Pulmonary artery endothelial cell (primary cell): ENCODE measurements around the gene TGFB1I1. TPM values are rescaled to one million over a fixed set of nuclear protein-coding genes. Genes with fewer than 3 reads are reported as not detected.
"Not testable (repeated sequence)": the region's sequence is repeated elsewhere in the genome, so short reads cannot be mapped to it uniquely, and the experiment has no call there.

Source experiments
- DNase-seq: peaks from one replicate; pipeline ENCODE4 v3.0.0-alpha.2; 2011; ENCODE audit warnings: low read depth, low spot score
- total RNA-seq: library from RNA; depleted of rRNA; stranded (reverse); fragments of >200 nt; gene quantifications from 2 replicates; pipeline ENCODE4 v1.2.3, GENCODE V29; 2014

The TGFB1I1 gene
- total RNA-seq, 1 donor from 2014 or later: 56.6 TPM

DNA sequence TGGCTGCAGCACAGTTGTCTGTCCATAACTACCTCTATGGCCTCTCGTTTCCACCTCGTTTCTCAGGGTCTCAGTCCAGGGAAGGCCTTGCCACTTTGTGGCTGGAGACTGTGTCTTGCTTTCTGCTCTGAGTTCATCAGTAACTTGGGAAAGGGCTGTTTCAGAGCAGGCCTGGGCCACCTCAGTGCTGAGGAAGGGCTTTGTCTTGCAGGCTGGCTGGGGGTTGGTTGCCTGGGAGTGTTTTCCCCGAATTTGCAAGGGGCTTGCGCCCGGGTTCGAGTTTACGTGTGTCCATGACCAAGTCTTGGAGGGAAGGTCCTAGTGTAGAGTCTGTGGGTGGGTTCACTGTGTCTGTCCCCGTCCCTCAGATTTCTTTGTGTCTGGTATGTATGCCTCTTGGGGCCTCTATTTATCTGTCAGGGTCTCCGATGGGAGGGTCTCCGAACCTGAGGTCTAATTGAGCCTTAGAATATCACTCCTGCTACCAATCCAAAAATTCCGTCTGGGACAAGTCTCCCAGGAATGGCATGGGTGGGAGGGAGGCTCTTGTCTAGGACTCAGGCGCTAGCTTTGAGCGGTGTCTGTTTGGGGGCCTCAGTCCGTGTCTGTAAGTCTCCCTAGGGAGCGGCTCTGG, 594 bp upstream of the TGFB1I1 start:
- no peak for DNase-seq

DNA sequence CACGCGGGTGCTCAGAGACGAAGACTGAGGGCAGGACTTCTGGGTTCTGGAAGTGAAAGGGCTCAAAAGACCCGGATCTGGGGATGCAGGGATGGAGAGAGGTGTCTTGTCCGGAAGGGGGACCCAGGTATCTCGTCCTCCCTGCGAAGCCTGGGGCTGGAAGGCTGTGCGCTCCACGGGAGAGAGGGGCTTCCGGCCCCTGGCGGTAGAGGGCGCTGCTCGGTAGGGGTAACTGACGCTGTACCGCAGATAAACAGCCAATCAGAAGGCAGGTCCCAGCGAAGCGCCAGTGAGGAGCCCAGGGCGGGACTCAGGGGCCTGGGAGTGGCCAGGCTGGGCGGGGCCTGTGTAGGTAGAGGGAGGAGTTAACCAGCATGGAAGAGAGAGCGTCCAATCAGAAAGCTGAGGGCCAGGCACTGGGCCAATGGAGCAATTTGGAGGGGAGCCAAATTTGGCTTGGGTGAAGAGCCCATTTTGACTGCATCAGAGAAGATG, 804 bp downstream of the TGFB1I1 start:
- peak; percentile 69 for DNase-seq

DNA sequence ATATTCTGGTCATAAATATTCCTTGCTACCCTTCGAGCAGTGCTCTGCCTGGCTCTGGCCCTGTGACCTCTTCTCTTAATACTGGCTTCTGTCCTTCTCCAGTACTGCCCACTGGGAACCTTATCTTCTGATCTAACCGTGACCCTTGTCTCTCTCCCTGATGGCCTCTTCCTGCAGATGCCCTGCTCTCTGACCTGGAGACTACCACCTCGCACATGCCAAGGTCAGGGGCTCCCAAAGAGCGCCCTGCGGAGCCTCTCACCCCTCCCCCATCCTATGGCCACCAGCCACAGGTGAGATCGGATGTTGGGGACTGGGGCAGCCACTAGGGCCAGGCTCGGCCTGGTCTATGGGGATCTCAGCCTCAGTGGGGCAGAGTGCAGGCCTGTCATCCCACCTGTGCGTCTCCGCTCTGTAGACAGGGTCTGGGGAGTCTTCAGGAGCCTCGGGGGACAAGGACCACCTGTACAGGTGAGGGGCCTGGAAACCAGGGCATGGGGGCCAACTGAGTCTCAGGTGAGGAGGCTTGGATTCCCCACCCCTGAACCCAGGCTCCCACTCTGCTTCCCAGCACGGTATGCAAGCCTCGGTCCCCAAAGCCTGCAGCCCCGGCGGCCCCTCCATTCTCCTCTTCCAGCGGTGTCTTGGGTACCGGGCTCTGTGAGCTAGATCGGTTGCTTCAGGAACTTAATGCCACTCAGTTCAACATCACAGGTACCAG, 1.5 kb downstream of the TGFB1I1 start:
- no peak for DNase-seq

DNA sequence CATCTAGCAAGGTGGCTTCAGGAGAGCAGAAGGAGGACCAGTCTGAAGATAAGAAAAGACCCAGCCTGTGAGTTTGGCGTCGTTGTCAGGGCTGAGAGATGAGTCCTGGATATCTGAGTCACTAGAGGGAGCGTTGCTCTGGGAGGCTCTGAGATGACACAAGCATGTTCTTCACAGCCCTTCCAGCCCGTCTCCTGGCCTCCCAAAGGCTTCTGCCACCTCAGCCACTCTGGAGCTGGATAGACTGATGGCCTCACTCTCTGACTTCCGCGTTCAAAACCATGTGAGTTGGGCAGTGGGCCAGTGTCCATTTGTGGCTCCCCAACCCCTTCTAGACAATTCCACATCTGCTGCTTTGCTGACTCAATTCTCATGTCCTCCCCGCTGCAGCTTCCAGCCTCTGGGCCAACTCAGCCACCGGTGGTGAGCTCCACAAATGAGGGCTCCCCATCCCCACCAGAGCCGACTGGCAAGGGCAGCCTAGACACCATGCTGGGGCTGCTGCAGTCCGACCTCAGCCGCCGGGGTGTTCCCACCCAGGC, 2.3 kb downstream of the TGFB1I1 start:
- no peak for DNase-seq

DNA sequence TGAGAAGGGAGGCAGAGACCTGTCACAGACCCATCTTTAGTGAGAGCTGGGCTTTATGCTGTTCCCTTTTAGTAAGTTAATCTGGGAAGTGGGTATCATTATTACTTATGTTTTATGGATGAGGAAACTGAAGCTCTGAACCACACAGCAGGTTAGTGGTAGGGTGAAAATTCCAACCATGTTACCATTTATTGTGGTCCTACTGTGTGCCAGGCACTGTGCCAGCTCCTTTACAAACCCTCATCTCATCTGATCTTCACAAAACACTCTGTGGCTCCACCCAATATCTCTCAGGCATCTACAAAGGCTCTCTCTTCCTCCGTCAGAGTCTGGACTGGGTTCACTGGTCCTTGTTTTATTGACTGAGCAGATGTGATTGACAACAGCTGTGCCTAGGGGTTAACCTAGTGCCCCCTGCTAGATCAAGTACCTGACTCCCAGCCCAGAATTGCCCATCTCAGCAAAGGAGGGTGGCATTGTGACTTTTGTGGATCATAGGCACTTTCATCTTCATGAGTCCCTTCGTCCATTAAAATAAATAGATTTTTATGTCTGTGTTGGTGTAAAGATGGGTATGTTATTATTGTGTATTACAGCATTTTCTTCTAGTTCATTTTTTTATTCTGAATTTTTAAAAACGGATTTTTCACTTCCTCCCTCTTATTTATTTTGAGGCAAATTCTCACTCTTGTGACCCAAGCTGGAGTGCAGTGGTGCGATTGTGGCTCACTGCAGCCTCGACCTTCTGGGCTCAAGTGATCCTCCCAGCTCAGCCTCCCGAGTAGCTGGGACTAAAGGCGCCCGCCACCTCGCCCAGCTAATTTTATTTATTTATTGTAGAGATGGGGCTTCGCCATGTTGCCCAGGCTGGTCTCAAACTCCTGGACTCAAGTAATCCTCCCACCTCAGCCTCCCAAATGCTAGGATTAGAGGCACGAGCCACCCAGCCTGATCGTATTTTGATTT, 3.1 kb downstream of the TGFB1I1 start:
- no peak for DNase-seq

GRCh38 chr16:31475946-31476302, 4.0 kb downstream of the TGFB1I1 start:
- DNase-seq: no peak

DNA sequence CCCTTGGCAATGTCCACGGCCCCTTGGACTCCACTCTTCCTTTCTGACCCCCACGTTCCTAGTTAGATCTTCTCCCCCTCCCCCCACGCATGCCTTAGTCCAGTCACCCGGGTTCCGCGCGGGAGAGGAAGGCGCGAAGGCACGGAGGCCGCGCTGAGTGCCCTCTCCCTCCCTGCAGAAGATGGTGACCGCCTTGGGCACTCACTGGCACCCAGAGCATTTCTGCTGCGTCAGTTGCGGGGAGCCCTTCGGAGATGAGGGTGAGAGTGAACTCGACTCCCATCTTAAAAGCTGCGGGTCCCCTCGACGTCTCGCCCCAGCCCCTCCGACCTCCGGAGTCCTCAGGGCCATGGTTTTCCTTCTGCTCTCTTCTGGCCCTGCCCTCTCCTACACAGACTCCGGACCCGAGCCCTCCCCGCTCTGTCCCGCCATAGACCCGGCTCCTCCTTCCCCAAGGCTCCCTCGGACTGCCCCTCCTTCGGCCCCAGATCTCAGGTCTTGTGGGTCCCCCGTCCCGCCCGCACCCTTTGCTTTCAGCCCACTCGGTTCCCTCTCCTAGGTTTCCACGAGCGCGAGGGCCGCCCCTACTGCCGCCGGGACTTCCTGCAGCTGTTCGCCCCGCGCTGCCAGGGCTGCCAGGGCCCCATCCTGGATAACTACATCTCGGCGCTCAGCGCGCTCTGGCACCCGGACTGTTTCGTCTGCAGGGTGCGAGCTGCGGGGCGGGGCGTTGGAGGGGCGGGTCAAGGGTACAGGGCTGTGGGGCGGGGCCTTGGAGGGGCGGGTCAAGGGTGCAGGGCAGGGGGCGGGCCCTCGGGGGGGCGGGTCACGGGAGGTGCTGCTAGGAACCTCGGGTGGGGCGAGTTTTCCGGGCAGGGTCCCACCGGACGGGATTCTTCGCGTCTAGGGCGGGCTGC, 4.6 kb downstream of the TGFB1I1 start:
- DNase-seq: no peak

DNA sequence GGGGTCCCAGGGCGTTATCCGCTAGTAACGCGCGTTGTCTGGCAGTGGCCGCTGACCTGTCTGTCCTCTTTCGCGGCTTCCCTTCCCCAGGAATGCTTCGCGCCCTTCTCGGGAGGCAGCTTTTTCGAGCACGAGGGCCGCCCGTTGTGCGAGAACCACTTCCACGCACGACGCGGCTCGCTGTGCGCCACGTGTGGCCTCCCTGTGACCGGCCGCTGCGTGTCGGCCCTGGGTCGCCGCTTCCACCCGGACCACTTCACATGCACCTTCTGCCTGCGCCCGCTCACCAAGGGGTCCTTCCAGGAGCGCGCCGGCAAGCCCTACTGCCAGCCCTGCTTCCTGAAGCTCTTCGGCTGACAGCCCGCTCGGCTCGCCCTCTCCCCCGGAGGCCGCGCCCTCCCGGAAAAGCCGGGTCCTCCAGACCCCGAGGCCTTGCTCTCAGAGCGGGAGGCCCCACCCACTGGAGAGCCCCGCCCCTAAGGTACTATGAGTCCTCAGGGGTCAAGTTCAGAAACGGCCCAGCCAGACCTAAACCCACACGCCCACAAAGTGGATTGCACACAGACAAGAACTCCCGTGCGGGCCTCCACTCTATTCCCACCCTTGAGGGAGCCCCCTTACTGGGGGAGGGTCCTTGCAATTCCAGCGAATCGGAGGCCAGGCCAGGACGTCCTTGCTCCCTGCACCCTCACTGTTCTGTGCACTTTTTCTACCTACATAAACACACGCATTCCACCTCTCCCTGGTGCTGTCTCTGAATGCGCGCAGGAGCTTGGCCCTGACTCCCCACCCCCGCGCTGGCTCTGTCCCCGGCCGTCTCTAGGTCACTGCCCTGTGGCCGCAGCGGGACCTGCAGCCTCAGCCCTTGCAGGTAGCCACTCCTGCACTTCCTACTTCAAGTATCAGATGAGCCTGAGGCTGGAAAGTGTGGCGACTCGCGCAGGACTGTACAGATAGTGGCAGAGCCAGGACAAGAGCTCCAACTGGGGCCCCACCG, 5.6 kb downstream of the TGFB1I1 start:
- no peak for DNase-seq

DNA sequence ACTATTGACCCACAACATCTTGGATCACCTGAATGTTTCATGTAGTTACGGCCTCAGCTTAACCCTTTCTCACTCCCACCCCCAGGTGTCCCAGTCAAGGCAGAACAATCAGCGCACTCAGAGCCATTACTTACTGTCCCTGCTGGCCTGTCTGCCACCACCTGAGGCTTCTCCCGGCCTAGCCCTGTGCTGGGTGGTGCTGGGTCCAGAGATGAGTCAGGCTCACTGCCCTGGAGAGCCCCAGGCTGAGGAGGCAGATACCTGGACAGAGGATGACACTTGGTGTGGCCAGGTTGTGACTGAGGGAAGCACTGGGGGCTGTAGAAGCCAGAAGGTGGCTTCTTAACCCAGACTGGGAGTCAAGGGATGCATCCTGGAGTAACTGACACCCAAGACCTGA, 7.0 kb downstream of the TGFB1I1 start:
- DNase-seq: no peak

DNA sequence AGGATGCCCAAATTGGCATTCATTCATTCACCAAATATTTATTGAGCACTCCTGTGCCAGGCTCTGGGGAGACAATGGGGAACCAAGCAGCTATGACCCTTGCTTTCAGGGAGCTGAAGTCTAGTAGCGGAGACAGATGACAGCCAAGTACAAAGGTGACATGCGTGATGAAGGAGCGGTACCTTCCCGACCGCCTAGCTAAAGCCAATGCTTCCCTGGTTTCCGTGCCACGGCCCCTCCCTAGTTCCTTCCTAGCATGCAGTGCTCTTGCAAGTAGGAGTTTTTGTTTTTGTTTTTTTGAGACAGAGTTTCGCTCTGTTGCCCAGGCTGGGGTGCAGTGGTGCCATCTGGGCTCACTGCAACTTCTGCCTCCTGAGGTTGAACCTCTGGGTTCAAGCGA, 7.8 kb downstream of the TGFB1I1 start:
- no peak for DNase-seq

DNA sequence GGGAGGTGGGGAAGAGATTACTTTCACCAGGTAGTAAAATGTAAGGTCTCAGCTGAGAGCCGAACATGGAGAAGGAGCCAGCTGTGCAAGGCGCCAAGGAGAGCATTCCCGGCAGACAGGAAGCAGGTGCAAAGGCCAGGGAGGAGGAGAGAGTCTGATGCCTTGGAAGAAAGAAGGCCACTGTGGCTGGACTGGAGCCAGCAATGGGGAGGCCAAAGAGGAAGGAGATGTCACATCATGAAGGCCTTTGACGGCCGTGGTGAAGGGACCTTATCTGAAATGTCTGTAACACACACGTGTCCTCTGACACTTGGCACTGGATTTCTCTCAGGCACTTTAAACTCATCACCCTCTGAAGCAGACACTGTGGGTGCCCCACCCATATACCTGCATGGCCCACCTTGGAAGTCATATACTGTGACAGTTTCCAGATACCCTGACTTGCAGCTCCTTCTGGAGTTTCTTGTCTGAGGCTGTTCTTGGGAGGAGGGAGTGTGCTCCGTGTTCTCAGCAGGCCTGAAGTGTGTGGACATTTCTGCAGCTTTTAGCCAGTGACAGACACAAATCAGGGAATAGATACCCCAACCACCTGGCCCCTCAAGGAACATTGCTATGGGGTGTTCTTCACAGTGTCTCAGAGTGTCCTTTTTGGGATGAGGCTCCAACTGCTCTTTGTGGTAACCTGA, 9.0 kb downstream of the TGFB1I1 start:
- no peak for DNase-seq

GRCh38 chr16:31483081-31483480, 11.1 kb downstream of the TGFB1I1 start, which contains the start of gene SLC5A2:
Gene SLC5A2, plus strand, starts transcription at chr16:31483123. Its CDS starts 14 bp downstream, at chr16:31483137.
- DNase-seq: no peak

DNA sequence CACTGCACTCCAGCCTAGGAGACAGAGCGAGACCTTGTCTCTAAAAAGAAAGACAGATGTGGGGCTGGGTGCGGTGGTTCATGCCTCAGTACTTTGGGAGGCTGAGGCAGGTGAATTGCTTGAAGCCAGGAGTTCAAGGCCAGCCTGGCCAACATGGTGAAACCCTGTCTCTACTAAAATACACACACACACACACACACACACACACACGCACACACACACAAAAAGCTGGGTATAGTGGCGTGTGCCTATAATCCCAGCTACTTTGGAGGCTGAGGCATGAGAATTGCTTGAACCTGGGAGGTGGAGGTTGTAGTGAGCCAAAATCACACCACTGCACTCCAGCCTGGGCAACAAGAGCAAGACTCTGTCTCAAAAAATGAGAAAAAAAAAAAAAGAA, 12.1 kb downstream of the TGFB1I1 start:
- not testable (repeated sequence) for DNase-seq

DNA sequence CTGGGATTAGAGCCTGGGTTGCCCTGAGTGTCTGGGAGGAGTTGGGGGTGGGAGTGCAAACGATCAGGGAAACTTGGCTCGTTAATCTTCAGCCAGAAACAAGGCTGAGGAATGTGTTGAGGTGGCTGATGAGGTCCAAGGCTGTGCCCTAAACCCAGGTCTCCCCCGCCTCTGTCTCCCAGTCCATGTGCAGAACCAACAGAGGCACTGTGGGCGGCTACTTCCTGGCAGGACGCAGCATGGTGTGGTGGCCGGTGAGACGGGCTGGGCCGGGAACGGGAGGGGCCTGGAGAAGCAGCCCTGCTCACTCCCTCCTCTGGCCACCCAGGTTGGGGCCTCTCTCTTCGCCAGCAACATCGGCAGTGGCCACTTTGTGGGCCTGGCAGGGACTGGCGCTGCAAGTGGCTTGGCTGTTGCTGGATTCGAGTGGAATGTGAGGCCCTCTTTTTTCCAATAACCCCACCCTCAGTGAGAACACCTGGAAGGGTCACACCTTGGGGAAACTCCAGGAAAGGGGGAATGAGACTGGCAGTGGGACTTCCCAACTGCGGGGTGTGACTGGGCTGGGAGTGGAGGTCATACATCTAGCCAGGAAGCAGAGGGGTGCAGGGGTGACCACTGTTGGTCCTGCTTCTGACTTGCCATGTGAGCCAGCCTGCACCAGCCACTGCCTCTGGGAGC, 12.7 kb downstream of the TGFB1I1 start:
- no peak for DNase-seq

DNA sequence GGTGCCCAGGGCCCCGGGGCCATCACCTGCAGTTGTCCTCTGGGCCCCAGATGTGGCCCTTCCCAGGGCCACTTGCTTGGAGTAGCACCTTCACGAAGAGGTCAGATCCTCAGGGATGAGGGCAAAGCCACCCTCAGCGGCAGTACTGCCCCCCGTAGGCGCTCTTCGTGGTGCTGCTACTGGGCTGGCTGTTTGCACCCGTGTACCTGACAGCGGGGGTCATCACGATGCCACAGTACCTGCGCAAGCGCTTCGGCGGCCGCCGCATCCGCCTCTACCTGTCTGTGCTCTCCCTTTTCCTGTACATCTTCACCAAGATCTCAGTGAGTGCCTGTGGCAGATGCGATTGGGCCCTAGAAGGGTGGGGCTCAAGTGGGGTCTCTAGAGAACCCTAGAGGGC, 13.6 kb downstream of the TGFB1I1 start:
- no peak for DNase-seq

DNA sequence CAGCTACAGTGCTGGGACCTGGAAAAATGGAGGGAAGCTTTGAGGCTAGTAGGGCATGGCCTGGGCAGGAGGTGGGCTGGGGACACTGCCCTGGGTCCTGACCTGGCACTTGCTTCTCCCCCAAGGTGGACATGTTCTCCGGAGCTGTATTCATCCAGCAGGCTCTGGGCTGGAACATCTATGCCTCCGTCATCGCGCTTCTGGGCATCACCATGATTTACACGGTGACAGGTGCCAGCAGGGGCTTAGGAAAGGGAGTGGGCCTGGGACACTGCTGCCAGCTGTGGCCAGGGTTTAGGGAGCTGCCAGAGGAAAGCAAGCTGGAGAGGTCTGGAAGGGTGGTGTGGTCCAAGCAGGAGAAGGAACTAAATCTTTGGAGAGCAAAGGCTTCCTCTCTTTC, 14.1 kb downstream of the TGFB1I1 start:
- no peak for DNase-seq

DNA sequence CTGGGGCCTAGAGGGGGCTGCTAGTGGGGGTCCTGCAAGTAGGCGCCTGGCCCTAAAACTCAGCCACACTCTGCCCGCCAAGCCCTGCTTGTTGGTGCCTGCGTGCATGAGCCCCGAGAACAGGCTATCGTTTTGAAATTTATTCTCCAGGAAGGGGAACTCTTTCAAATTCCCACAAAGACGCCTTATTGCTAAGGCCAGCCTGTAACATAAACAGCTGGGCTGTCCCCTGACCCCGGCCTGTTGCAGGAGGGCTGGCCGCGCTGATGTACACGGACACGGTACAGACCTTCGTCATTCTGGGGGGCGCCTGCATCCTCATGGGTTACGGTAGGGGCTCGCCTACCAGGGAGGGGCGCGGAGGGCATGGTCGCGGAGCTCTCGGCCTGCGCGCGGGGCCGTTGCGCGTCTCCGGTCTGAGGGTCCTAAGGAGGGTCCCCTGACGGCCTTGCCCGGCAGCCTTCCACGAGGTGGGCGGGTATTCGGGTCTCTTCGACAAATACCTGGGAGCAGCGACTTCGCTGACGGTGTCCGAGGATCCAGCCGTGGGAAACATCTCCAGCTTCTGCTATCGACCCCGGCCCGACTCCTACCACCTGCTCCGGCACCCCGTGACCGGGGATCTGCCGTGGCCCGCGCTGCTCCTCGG, 15.2 kb downstream of the TGFB1I1 start:
- no peak for DNase-seq
